Suprapubic skin (tissue), 4 donors: ENCODE measurements around the gene KL.

Source experiments
- EP300 ChIP-seq: sonication (generic); formaldehyde crosslinking; IDR thresholded peaks from one replicate; pipeline ENCODE4 v1.6.1; 2017; ENCODE audit warnings: antibody characterized with exemption
- POLR2A ChIP-seq, 2 donors: fragments of 450-650 bp; IDR thresholded peaks; one replicate each; pipeline ENCODE4 v1.6.1; 2017; ENCODE audit warnings: antibody characterized with exemption in 2 of 2, mild to moderate bottlenecking in 2 of 2, moderate library complexity in 2 of 2
- POLR2AphosphoS5 ChIP-seq, 3 donors: sonication (generic); formaldehyde crosslinking; IDR thresholded peaks; one replicate each; pipeline ENCODE4 v1.6.1; 2017; ENCODE audit warnings: antibody characterized with exemption in 3 of 3
- TF ChIP-seq, protein P1 (sequence below), 2 donors: fragments of 200-600 bp in 1 of 2; fragments of 450-650 bp in 1 of 2; sonication (generic) in 1 of 2; IDR thresholded peaks; one replicate each; pipeline ENCODE4 v1.5.1; 2016 to 2019; ENCODE audit warnings: antibody characterized with exemption in 2 of 2, mild to moderate bottlenecking in 1 of 2, moderate library complexity in 1 of 2

- TF ChIP-seq, protein P1, sequence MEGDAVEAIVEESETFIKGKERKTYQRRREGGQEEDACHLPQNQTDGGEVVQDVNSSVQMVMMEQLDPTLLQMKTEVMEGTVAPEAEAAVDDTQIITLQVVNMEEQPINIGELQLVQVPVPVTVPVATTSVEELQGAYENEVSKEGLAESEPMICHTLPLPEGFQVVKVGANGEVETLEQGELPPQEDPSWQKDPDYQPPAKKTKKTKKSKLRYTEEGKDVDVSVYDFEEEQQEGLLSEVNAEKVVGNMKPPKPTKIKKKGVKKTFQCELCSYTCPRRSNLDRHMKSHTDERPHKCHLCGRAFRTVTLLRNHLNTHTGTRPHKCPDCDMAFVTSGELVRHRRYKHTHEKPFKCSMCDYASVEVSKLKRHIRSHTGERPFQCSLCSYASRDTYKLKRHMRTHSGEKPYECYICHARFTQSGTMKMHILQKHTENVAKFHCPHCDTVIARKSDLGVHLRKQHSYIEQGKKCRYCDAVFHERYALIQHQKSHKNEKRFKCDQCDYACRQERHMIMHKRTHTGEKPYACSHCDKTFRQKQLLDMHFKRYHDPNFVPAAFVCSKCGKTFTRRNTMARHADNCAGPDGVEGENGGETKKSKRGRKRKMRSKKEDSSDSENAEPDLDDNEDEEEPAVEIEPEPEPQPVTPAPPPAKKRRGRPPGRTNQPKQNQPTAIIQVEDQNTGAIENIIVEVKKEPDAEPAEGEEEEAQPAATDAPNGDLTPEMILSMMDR (IDR thresholded peaks at IDR 0.05): no peak
- no peak for TF ChIP-seq EP300
- TF ChIP-seq POLR2A (IDR thresholded peaks at IDR 0.05): no peak
- no peak for TF ChIP-seq POLR2AphosphoS5 (IDR thresholded peaks at IDR 0.05)
Observed at GRCh38 chr13:32968316-32968715, 47.9 kb upstream of the KL start.
